Activated CD4-positive, alpha-beta T cell treated with anti-CD3 and anti-CD28 coated beads, Interleukin-2, amount 50 U/mL, for 1 hour (primary cell): ENCODE results near the gene USH2A.
"Not testable (repeated sequence)": the region's sequence is repeated elsewhere in the genome, so short reads cannot be mapped to it uniquely, and the experiment has no call there.

Source experiments
- DNase-seq: peaks from one replicate; pipeline ENCODE4 v3.0.0-alpha.2; 2020

USH2A gene

GRCh38 chr1:216193839-216194443 lies 229.3 kb downstream of the USH2A start:
- DNase-seq = no peak

- DNase-seq = no peak
Observed at GRCh38 chr1:216190438-216190837, 232.8 kb downstream of the USH2A start.

- DNase-seq = no peak
Observed at GRCh38 chr1:216186816-216187215, 236.4 kb downstream of the USH2A start.

- DNase-seq = no peak
Observed at GRCh38 chr1:216186141-216186540, 237.1 kb downstream of the USH2A start.

- no peak for DNase-seq
Observed at GRCh38 chr1:216184126-216184680, 239.0 kb downstream of the USH2A start.

GRCh38 chr1:216183454-216183853 lies 239.8 kb downstream of the USH2A start:
- no peak for DNase-seq

GRCh38 chr1:216183007-216183406 lies 240.2 kb downstream of the USH2A start:
- DNase-seq = no peak

- no peak for DNase-seq
Observed at GRCh38 chr1:216181590-216181989, 241.7 kb downstream of the USH2A start.

GRCh38 chr1:216178281-216178680 lies 245.0 kb downstream of the USH2A start:
- no peak for DNase-seq

- no peak for DNase-seq
Observed at GRCh38 chr1:216176970-216177369, 246.3 kb downstream of the USH2A start.

GRCh38 chr1:216175714-216176113 lies 247.5 kb downstream of the USH2A start:
- DNase-seq = no peak

GRCh38 chr1:216173376-216173995 lies 249.8 kb downstream of the USH2A start:
- DNase-seq = no peak

- no peak for DNase-seq
Observed at GRCh38 chr1:216169351-216169750, 253.9 kb downstream of the USH2A start.

- no peak for DNase-seq
Observed at GRCh38 chr1:216168546-216168945, 254.7 kb downstream of the USH2A start.

- no peak for DNase-seq
Observed at GRCh38 chr1:216154063-216154462, 269.2 kb downstream of the USH2A start.

GRCh38 chr1:216153130-216153529 lies 270.1 kb downstream of the USH2A start:
- DNase-seq = no peak

GRCh38 chr1:216145451-216146018 lies 277.7 kb downstream of the USH2A start:
- DNase-seq = not testable (repeated sequence)

- no peak for DNase-seq
Observed at GRCh38 chr1:216144661-216145450, 278.4 kb downstream of the USH2A start.

GRCh38 chr1:216142921-216143320 lies 280.3 kb downstream of the USH2A start:
- DNase-seq = no peak

GRCh38 chr1:216140730-216141524 lies 282.3 kb downstream of the USH2A start:
- no peak for DNase-seq

GRCh38 chr1:216124192-216124781 lies 299.0 kb downstream of the USH2A start:
- no peak for DNase-seq
